Ishikawa (cell line): Measurements from ENCODE around the gene GSE1.

ENCODE experiments used
- CREB1 ChIP-seq: IDR thresholded peaks from 2 replicates; pipeline ENCODE4 v1.6.1; 2012; ENCODE audit warnings: low read depth
- NFIC ChIP-seq: IDR thresholded peaks from 2 replicates; pipeline ENCODE4 v1.6.1; 2012
- RAD21 ChIP-seq: IDR thresholded peaks from 2 replicates; pipeline ENCODE4 v1.6.1; 2012; ENCODE audit warnings: low read depth
- TEAD4 ChIP-seq: IDR thresholded peaks from 2 replicates; pipeline ENCODE4 v1.6.1; 2012
- TF ChIP-seq, protein P1 (sequence below): IDR thresholded peaks from 2 replicates; pipeline ENCODE4 v1.6.1; 2012; ENCODE audit warnings: low read depth, mild to moderate bottlenecking

DNA sequence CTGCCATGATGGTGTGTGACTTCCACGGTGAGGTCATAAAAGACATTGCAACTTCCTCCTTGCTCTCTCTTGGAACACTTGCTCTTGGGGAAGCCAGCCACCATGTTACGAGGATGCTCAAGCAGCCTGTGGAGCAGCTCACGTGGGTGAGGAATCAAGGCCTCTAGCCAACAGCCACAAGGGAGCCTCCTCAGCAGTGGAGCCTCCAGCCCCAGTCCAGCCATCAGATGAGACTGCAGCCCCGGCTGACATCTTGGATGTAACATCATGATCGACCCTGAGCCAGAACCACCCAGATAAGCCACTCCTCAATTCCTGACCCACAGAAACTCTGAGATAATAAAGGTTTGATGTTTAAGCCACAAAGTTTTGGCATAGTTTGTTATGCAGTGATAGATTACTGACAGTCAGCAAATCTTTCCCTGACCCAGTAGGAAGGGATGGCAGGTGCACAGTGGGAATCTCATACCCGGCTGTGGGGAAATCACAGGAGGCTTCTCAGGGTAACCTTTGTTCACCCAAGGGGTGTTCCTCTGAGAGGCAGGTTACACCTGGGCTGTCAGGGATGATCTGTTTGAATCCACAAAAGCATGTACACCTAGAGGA, 99.0 kb downstream of the GSE1 start:
- TF ChIP-seq NFIC = no peak
- TF ChIP-seq, protein P1, sequence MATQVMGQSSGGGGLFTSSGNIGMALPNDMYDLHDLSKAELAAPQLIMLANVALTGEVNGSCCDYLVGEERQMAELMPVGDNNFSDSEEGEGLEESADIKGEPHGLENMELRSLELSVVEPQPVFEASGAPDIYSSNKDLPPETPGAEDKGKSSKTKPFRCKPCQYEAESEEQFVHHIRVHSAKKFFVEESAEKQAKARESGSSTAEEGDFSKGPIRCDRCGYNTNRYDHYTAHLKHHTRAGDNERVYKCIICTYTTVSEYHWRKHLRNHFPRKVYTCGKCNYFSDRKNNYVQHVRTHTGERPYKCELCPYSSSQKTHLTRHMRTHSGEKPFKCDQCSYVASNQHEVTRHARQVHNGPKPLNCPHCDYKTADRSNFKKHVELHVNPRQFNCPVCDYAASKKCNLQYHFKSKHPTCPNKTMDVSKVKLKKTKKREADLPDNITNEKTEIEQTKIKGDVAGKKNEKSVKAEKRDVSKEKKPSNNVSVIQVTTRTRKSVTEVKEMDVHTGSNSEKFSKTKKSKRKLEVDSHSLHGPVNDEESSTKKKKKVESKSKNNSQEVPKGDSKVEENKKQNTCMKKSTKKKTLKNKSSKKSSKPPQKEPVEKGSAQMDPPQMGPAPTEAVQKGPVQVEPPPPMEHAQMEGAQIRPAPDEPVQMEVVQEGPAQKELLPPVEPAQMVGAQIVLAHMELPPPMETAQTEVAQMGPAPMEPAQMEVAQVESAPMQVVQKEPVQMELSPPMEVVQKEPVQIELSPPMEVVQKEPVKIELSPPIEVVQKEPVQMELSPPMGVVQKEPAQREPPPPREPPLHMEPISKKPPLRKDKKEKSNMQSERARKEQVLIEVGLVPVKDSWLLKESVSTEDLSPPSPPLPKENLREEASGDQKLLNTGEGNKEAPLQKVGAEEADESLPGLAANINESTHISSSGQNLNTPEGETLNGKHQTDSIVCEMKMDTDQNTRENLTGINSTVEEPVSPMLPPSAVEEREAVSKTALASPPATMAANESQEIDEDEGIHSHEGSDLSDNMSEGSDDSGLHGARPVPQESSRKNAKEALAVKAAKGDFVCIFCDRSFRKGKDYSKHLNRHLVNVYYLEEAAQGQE = no peak
- TF ChIP-seq RAD21 = no peak
- no peak for TF ChIP-seq CREB1
- TF ChIP-seq TEAD4 = no peak
